Cardiac muscle cell (in vitro differentiated cells and primary cell): Measurements from ENCODE around the gene ODAD3. TPM values are rescaled to one million over a fixed set of nuclear protein-coding genes. Genes with fewer than 3 reads are reported as not detected.

ENCODE experiments used
- DNase-seq, 2 donors: peaks; one replicate each; pipeline versions ENCODE4 v3.0.0 to v3.0.0-alpha.2; 2010 to 2017; ENCODE audit warnings: low read depth in 1 of 2, low spot score in 1 of 2
- H3K27ac ChIP-seq: fragments of 200-600 bp; sonication (generic); 2 replicates; pipeline ENCODE4 v1.5.1; 2016
- H3K27me3 ChIP-seq: fragments of 200-600 bp; sonication (generic); 2 replicates; pipeline ENCODE4 v1.6.0; 2016; ENCODE audit warnings: control low read depth
- H3K36me3 ChIP-seq: fragments of 200-600 bp; sonication (generic); 2 replicates; pipeline ENCODE4 v1.5.1; 2016; ENCODE audit warnings: control low read depth
- H3K4me1 ChIP-seq: fragments of 200-600 bp; sonication (generic); 2 replicates; pipeline ENCODE4 v1.8.1; 2017; ENCODE audit warnings: low read depth, mild to moderate bottlenecking, mixed run types
- H3K4me3 ChIP-seq: fragments of 200-600 bp; sonication (generic); 2 replicates; pipeline ENCODE4 v1.5.1; 2016; ENCODE audit warnings: mild to moderate bottlenecking
- H3K9me3 ChIP-seq: fragments of 200-600 bp; sonication (generic); 2 replicates; pipeline ENCODE4 v1.5.1; 2017; ENCODE audit warnings: low read depth, mild to moderate bottlenecking, control low read depth
- CTCF ChIP-seq: IDR thresholded peaks from 2 replicates; pipeline ENCODE4 v1.5.1; 2012; ENCODE audit warnings: low read depth, mild to moderate bottlenecking, low read length
- polyA plus RNA-seq: library from polyadenylated mRNA; unstranded; fragments of >200 nt; fragmentation: Nextera tagmentation; extraction: Ambion mirVana; gene quantifications from 2 replicates; pipeline ENCODE4 v1.2.1, GENCODE V29; 2016
- total RNA-seq: library from RNA; depleted of rRNA; stranded (reverse); fragments of >200 nt; gene quantifications from 2 replicates; pipeline ENCODE4 v1.2.3, GENCODE V29; 2016

The ODAD3 gene
- total and polyA plus RNA-seq, 2 experiments from 2014 or later: 3.8 to 5.1 TPM

- no peak overlapping the region for H3K27ac ChIP-seq
- H3K4me1 ChIP-seq: peaks cover 6% of the 10 kb centered on the region
- H3K9me3 ChIP-seq: no peaks in the 10 kb centered on the region
- H3K36me3 ChIP-seq: no peaks in the 10 kb centered on the region
- no peak for DNase-seq
- peaks cover 47% of the 10 kb centered on the region for H3K27me3 ChIP-seq
- H3K4me3 ChIP-seq: no peak overlapping the region
- TF ChIP-seq CTCF: no peak
Measured at GRCh38 chr19:11423791-11424181, 11.1 kb downstream of the ODAD3 start.

- Histone ChIP-seq H3K4me3 (no peak overlapping the region), H3K9me3 (no peaks in the 10 kb centered on the region), H3K4me1 (peaks cover 6% of the 10 kb centered on the region), H3K27me3 (peaks cover 47% of the 10 kb centered on the region), H3K36me3 (no peaks in the 10 kb centered on the region), H3K27ac (no peak overlapping the region)
- TF ChIP-seq CTCF: no peak
- no peak for DNase-seq
Measured at GRCh38 chr19:11423164-11423790, 11.6 kb downstream of the ODAD3 start.

GRCh38 chr19:11422163-11423065, 12.5 kb downstream of the ODAD3 start:
- H3K9me3 ChIP-seq: no peaks in the 10 kb centered on the region
- DNase-seq: peak; percentile 34 to 73
- H3K4me1 ChIP-seq: peaks cover 6% of the 10 kb centered on the region
- peaks cover 47% of the 10 kb centered on the region for H3K27me3 ChIP-seq
- H3K27ac ChIP-seq: no peak overlapping the region
- TF ChIP-seq CTCF: no peak
- no peak overlapping the region for H3K4me3 ChIP-seq
- no peaks in the 10 kb centered on the region for H3K36me3 ChIP-seq

- Histone ChIP-seq H3K27ac (no peak overlapping the region), H3K4me1 (peaks cover 6% of the 10 kb centered on the region), H3K27me3 (peaks cover 47% of the 10 kb centered on the region), H3K9me3 (no peaks in the 10 kb centered on the region), H3K4me3 (no peak overlapping the region), H3K36me3 (no peaks in the 10 kb centered on the region)
- DNase-seq: peak; percentile 31 to 54
- TF ChIP-seq CTCF: no peak
Measured at GRCh38 chr19:11421371-11422098, 13.4 kb downstream of the ODAD3 start.
